GM12878 (cell line): ENCODE data around the gene AQP3.
"Not testable (repeated sequence)": the region's sequence is repeated elsewhere in the genome, so short reads cannot be mapped to it uniquely, and the experiment has no call there.

Source experiments
- BCL3 ChIP-seq: IDR thresholded peaks from 2 replicates; pipeline ENCODE4 v1.6.1; 2011; ENCODE audit warnings: borderline replicate concordance, low read depth, mild to moderate bottlenecking, moderate library complexity, low read length; ENCODE audit not compliant: insufficient read depth, poor library complexity, severe bottlenecking
- BCLAF1 ChIP-seq: fragments of 450-650 bp; IDR thresholded peaks from 2 replicates; pipeline ENCODE4 v1.6.1; 2017; ENCODE audit warnings: antibody characterized with exemption, mild to moderate bottlenecking, moderate library complexity
- CHD2 ChIP-seq: IDR thresholded peaks from 2 replicates; pipeline ENCODE4 v1.6.1; 2011; ENCODE audit warnings: low read depth, low read length, improper control_type of control experiment, borderline replicate concordance
- CTCF ChIP-seq, 3 experiments: IDR thresholded peaks in 2 of 3; conservative IDR thresholded peaks in 1 of 3; 2 replicates each; pipeline ENCODE4 v1.5.1; 2011; ENCODE audit warnings: low read depth in 3 of 3, low read length in 3 of 3, mild to moderate bottlenecking in 3 of 3, control low read depth in 2 of 3, moderate library complexity in 2 of 3, inconsistent platforms in 1 of 3, mixed read lengths in 1 of 3; ENCODE audit not compliant: control insufficient read depth in 2 of 3, insufficient read depth in 1 of 3; ENCODE audit errors: extremely low read depth in 1 of 3
- EZH2 ChIP-seq: IDR thresholded peaks from 2 replicates; pipeline ENCODE4 v1.6.1; 2012; ENCODE audit warnings: low read depth, mild to moderate bottlenecking, control low read depth, inconsistent platforms, low read length, borderline replicate concordance; ENCODE audit not compliant: control insufficient read depth
- MEF2A ChIP-seq: IDR thresholded peaks from 2 replicates; pipeline ENCODE4 v1.6.1; 2011; ENCODE audit warnings: low read depth, mild to moderate bottlenecking, low read length, moderate library complexity; ENCODE audit not compliant: insufficient read depth
- MYC ChIP-seq: IDR thresholded peaks from 2 replicates; pipeline ENCODE4 v1.6.1; 2011; ENCODE audit warnings: mild to moderate bottlenecking, low read length, moderate library complexity, inconsistent platforms; ENCODE audit not compliant: insufficient read depth, insufficient replicate concordance, insufficient read length, severe bottlenecking
- NRF1 ChIP-seq: conservative IDR thresholded peaks from 2 replicates; pipeline ENCODE4 v1.6.1; 2011; ENCODE audit warnings: mild to moderate bottlenecking, low read depth, low read length, improper control_type of control experiment
- POLR2A ChIP-seq: IDR thresholded peaks from 2 replicates; pipeline ENCODE4 v1.6.1; 2011; ENCODE audit warnings: low read depth, mild to moderate bottlenecking, low read length
- POLR2AphosphoS5 ChIP-seq: IDR thresholded peaks from 2 replicates; pipeline ENCODE4 v1.6.1; 2011; ENCODE audit warnings: mild to moderate bottlenecking, low read length, inconsistent platforms
- RAD21 ChIP-seq: IDR thresholded peaks from 2 replicates; pipeline ENCODE4 v1.6.1; 2011; ENCODE audit warnings: mild to moderate bottlenecking, low read depth, low read length, moderate library complexity; ENCODE audit not compliant: insufficient read depth
- REST ChIP-seq: IDR thresholded peaks from 2 replicates; pipeline ENCODE4 v1.6.1; 2012; ENCODE audit warnings: mild to moderate bottlenecking, low read depth, low read length
- RFX5 ChIP-seq: IDR thresholded peaks from 2 replicates; pipeline ENCODE4 v1.6.1; 2011; ENCODE audit warnings: low read depth, low read length, improper control_type of control experiment
- SP1 ChIP-seq: IDR thresholded peaks from one replicate; pipeline ENCODE4 v1.6.1; 2011; ENCODE audit warnings: low read depth, low read length

- TF ChIP-seq CHD2; BCL3; RAD21; BCLAF1; SP1; CTCF (IDR thresholded peaks at IDR 0.05 in 2 of 3, conservative IDR thresholded peaks at IDR 0.05 in 1 of 3; ENCODE audit: control insufficient read depth in 2 of 3, extremely low read depth in 1 of 3, insufficient read depth in 1 of 3, low read depth in 3 of 3, low read length in 3 of 3); EZH2; MEF2A; RFX5; POLR2AphosphoS5; POLR2A; REST; MYC; NRF1: not testable (repeated sequence)
Measured at GRCh38 chr9:33399047-33399446, 48.3 kb downstream of the AQP3 start.
